SK-N-SH (cell line): ENCODE results near the gene RAB3C. TPM values are rescaled to one million over a fixed set of nuclear protein-coding genes. Genes with fewer than 3 reads are reported as not detected.

Source experiments
- CTCF ChIA-PET: fragments of 300-600, 350-600 bp; formaldehyde crosslinking; extraction: SDS; loops from one replicate; lab custom pipeline; 2021; lab: Yijun Ruan, JAX
- POLR2A ChIA-PET: fragments of 350-600 bp; sonication (Branson Sonifier 250); formaldehyde crosslinking; extraction: SDS; loops from one replicate; lab custom pipeline; 2020; ENCODE audit warnings: antibody characterized with exemption, inconsistent platforms; lab: Yijun Ruan, JAX
- DNase-seq: peaks from one replicate; pipeline ENCODE4 v3.0.0; 2012
- H2AFZ ChIP-seq: fragments of 200-600 bp; sonication (generic); 2 replicates; pipeline ENCODE4 v1.8.1; 2016; ENCODE audit warnings: antibody characterized with exemption, mild to moderate bottlenecking, low read depth
- H3F3A ChIP-seq: fragments of 200-600 bp; sonication (generic); replicated peaks from 2 replicates; pipeline ENCODE3; 2016; ENCODE audit warnings: antibody characterized with exemption, mild to moderate bottlenecking; ENCODE audit not compliant: insufficient read depth
- H3K27ac ChIP-seq, 2 experiments: fragments of 200-500 bp in 1 of 2; fragments of 200-600 bp in 1 of 2; sonication (Bioruptor generic) in 1 of 2; sonication (generic), shearing (Covaris generic) in 1 of 2; 2 replicates each; pipeline versions ENCODE4 v1.5.1 to v1.6.1; 2014 to 2016; ENCODE audit warnings: low read depth in 2 of 2, inconsistent platforms in 1 of 2, low read length in 1 of 2, mild to moderate bottlenecking in 1 of 2, mixed read lengths in 1 of 2
- H3K27me3 ChIP-seq: fragments of 200-600 bp; sonication (generic), shearing (Covaris generic); 2 replicates; pipeline ENCODE4 v1.6.1; 2016; ENCODE audit warnings: mixed run types; ENCODE audit not compliant: insufficient read depth
- H3K36me3 ChIP-seq, 2 experiments: fragments of 200-500 bp in 1 of 2; fragments of 200-600 bp in 1 of 2; sonication (Bioruptor generic) in 1 of 2; sonication (generic) in 1 of 2; replicated peaks in 1 of 2; 2 replicates each; pipeline versions ENCODE3 to v1.5.1; 2014 to 2016; ENCODE audit warnings: low read length in 1 of 2, mild to moderate bottlenecking in 1 of 2; ENCODE audit not compliant: insufficient read depth in 2 of 2, control insufficient read depth in 1 of 2
- H3K4me1 ChIP-seq, 2 experiments: fragments of 200-500 bp in 1 of 2; fragments of 200-600 bp in 1 of 2; sonication (Bioruptor generic) in 1 of 2; sonication (generic), shearing (Covaris generic) in 1 of 2; 2 replicates each; pipeline versions ENCODE4 v1.5.1 to v1.6.1; 2014 to 2016; ENCODE audit warnings: low read depth in 1 of 2, low read length in 1 of 2, mixed run types in 1 of 2; ENCODE audit not compliant: insufficient read depth in 2 of 2, control insufficient read depth in 1 of 2
- H3K4me2 ChIP-seq: fragments of 200-600 bp; sonication (generic), shearing (Covaris generic); 2 replicates; pipeline ENCODE4 v1.6.1; 2017; ENCODE audit warnings: mixed run types
- H3K4me3 ChIP-seq, 2 experiments: fragments of 200-500 bp in 1 of 2; fragments of 200-600 bp in 1 of 2; sonication (Bioruptor generic) in 1 of 2; sonication (generic), shearing (Covaris generic) in 1 of 2; 2 replicates each; pipeline versions ENCODE4 v1.5.1 to v1.8.1; 2014 to 2016; ENCODE audit warnings: low read depth in 2 of 2, inconsistent platforms in 1 of 2, low read length in 1 of 2, mild to moderate bottlenecking in 1 of 2, mixed read lengths in 1 of 2, moderate library complexity in 1 of 2
- H3K79me2 ChIP-seq: fragments of 200-600 bp; sonication (generic); 2 replicates; pipeline ENCODE4 v1.8.1; 2017; ENCODE audit warnings: mild to moderate bottlenecking; ENCODE audit not compliant: insufficient read depth
- H3K9ac ChIP-seq: fragments of 200-600 bp; sonication (generic); 2 replicates; pipeline ENCODE4 v1.6.1; 2017; ENCODE audit warnings: mixed run types
- H3K9me2 ChIP-seq: fragments of 200-600 bp; sonication (generic); 2 replicates; pipeline ENCODE4 v1.6.1; 2017; ENCODE audit warnings: mixed run types
- H3K9me3 ChIP-seq: fragments of 200-600 bp; sonication (generic); 2 replicates; pipeline ENCODE4 v1.6.1; 2017; ENCODE audit warnings: mixed run types, mild to moderate bottlenecking, moderate library complexity
- H4K20me1 ChIP-seq: fragments of 200-600 bp; sonication (generic); 2 replicates; pipeline ENCODE4 v1.6.1; 2017; ENCODE audit warnings: mild to moderate bottlenecking, mixed run types; ENCODE audit not compliant: insufficient read depth
- CTCF ChIP-seq: fragments of 200-600 bp; sonication (generic); IDR thresholded peaks from 2 replicates; pipeline ENCODE4 v1.6.1; 2017; ENCODE audit warnings: antibody characterized with exemption, mild to moderate bottlenecking, moderate library complexity
- ELF1 ChIP-seq: IDR thresholded peaks from 2 replicates; pipeline ENCODE4 v1.4.0; 2012
- EP300 ChIP-seq, 2 experiments: IDR thresholded peaks; 2 replicates each; pipeline versions ENCODE4 v1.4.0 to v1.6.1; 2012; ENCODE audit warnings: borderline replicate concordance in 1 of 2, low read depth in 1 of 2, low read length in 1 of 2
- EZH2phosphoT487 ChIP-seq: fragments of 200-600 bp; sonication (generic); IDR thresholded peaks from 2 replicates; pipeline ENCODE4 v1.6.1; 2017; ENCODE audit warnings: low read depth, mixed run types, mild to moderate bottlenecking, antibody characterized with exemption, moderate library complexity, borderline replicate concordance
- FOSL2 ChIP-seq: IDR thresholded peaks from 2 replicates; pipeline ENCODE4 v1.4.0; 2012; ENCODE audit warnings: low read depth, mild to moderate bottlenecking, moderate library complexity, borderline replicate concordance
- FOXJ3 ChIP-seq: sonication (generic); formaldehyde crosslinking; IDR thresholded peaks from 2 replicates; pipeline ENCODE4 v1.5.1; 2020; ENCODE audit warnings: mild to moderate bottlenecking, missing genetic modification reagents
- GABPA ChIP-seq: IDR thresholded peaks from 2 replicates; pipeline ENCODE4 v1.4.0; 2012; ENCODE audit warnings: low read depth, mild to moderate bottlenecking
- GATA2 ChIP-seq: sonication (generic); formaldehyde crosslinking; IDR thresholded peaks from 2 replicates; pipeline ENCODE4 v1.5.0; 2020; ENCODE audit warnings: mild to moderate bottlenecking, missing genetic modification reagents
- JUND ChIP-seq: IDR thresholded peaks from 2 replicates; pipeline ENCODE4 v1.4.0; 2012
- MEF2A ChIP-seq: IDR thresholded peaks from 2 replicates; pipeline ENCODE4 v1.4.0; 2012; ENCODE audit warnings: low read depth, borderline replicate concordance
- RAD21 ChIP-seq: IDR thresholded peaks from 2 replicates; pipeline ENCODE4 v1.6.1; 2012; ENCODE audit warnings: mild to moderate bottlenecking, low read length
- RFX5 ChIP-seq: IDR thresholded peaks from 2 replicates; pipeline ENCODE4 v1.6.1; 2012; ENCODE audit warnings: mild to moderate bottlenecking, improper control_type of control experiment, low read length
- RXRA ChIP-seq: IDR thresholded peaks from 2 replicates; pipeline ENCODE4 v1.4.0; 2012; ENCODE audit warnings: low read depth, mild to moderate bottlenecking, borderline replicate concordance
- SMC3 ChIP-seq: IDR thresholded peaks from 2 replicates; pipeline ENCODE4 v1.6.1; 2012; ENCODE audit warnings: low read depth, low read length, improper control_type of control experiment
- TCF12 ChIP-seq: IDR thresholded peaks from 2 replicates; pipeline ENCODE4 v1.4.0; 2012
- YY1 ChIP-seq: IDR thresholded peaks from 2 replicates; pipeline ENCODE4 v1.4.0; 2012; ENCODE audit warnings: low read depth, mild to moderate bottlenecking
- WGBS: methylation state at CpG from one replicate; pipeline ENCODE4 v1.1.6; 2017; ENCODE audit warnings: low lambda C conversion rate; 5-methylcytosine and 5-hydroxymethylcytosine counted together
- polyA plus RNA-seq, 3 experiments: library from polyadenylated mRNA; depleted of rRNA; stranded (reverse); fragments of >200 nt; gene quantifications; 2 replicates each; pipeline ENCODE4 v1.2.3, GENCODE V29; 2012
- TF ChIP-seq, protein P1 (sequence below): IDR thresholded peaks from 2 replicates; pipeline ENCODE4 v1.4.0; 2012; ENCODE audit warnings: low read depth

Gene RAB3C
- polyA plus RNA-seq, 1 of the 3 experiments (the other 2 are of a cell fraction) = 0.03 TPM

DNA sequence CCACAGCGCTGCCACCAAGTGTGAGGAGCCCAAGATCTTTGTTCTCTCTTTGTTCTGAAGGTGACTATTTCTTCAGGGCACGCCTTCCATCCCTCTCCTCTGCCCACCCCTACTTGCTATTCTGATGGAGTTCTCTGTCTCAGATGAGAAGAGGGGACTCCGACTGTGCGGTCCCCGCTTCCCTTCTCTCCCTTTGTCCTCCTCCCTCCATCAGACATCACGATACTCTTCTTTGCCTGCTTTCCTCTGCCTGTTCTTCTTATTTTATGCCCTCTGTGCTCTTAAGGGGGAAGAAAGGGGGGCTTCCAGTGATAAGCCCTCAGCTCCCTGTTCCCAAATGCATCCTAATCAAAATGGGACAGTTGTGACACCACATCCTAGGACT, 307.8 kb downstream of the RAB3C start:
- no peak overlapping the region for H3K27ac ChIP-seq
- H3K4me2 ChIP-seq = no peak overlapping the region
- H3K36me3 ChIP-seq = no peaks in the 10 kb centered on the region
- no peak for DNase-seq
- no peak overlapping the region for H3K9ac ChIP-seq
- no peaks in the 10 kb centered on the region for H3K9me2 ChIP-seq
- H3F3A ChIP-seq = peaks cover 5% of the 10 kb centered on the region
- H3K4me3 ChIP-seq = no peak overlapping the region
- H3K9me3 ChIP-seq = no peaks in the 10 kb centered on the region
- CTCF ChIA-PET = interaction anchor here (0.6 to 9.8 kb wide), 23 partner anchors 8 to 909 kb away, joined by 3 to 143 read pairs (median 5); no protein-coding TSS in a partner anchor
- H2AFZ ChIP-seq = no peak overlapping the region; the same call in 1 of the 2 replicates
- no peaks in the 10 kb centered on the region for H4K20me1 ChIP-seq
- no peak for TF ChIP-seq TCF12
- TF ChIP-seq FOXJ3 (CRISPR knock-in tag) = no peak
- no peak for TF ChIP-seq MEF2A
- no peak for TF ChIP-seq EP300 (IDR thresholded peaks at IDR 0.05; ENCODE audit: borderline replicate concordance in 1 of 2, low read depth in 1 of 2, low read length in 1 of 2)
- no peak for TF ChIP-seq SMC3
- no peak for TF ChIP-seq ELF1
- TF ChIP-seq FOSL2 = no peak
- no peak for TF ChIP-seq RFX5
- no peak for TF ChIP-seq JUND
- no peak for TF ChIP-seq CTCF
- no peak for TF ChIP-seq EZH2phosphoT487
- no peak for TF ChIP-seq RXRA
- no peak for TF ChIP-seq YY1
- TF ChIP-seq GATA2 = no peak
- no peak for TF ChIP-seq GABPA
- TF ChIP-seq, protein P1, sequence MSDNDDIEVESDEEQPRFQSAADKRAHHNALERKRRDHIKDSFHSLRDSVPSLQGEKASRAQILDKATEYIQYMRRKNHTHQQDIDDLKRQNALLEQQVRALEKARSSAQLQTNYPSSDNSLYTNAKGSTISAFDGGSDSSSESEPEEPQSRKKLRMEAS = no peak
- TF ChIP-seq RAD21 = no peak
- TF ChIP-seq, all 33 proteins: peak for 0
- WGBS = 83% methylated on average over 6 of the region's 6 CpGs
- H3K4me1 ChIP-seq = peaks cover 0 to 9% of the 10 kb centered on the region in 2 experiments; a peak in 1 of 4 replicates
- no peaks in the 10 kb centered on the region for H3K27me3 ChIP-seq
- H3K79me2 ChIP-seq = no peaks in the 10 kb centered on the region
- POLR2A ChIA-PET = no interaction called here
